ENCODE results near the gene SLC25A20. TPM values are rescaled to one million over a fixed set of nuclear protein-coding genes. Genes with fewer than 3 reads are reported as not detected.

Gene SLC25A20
- total and polyA plus RNA-seq, 9 donors = 5.6 to 37.6 (median 11.1) TPM

- Histone ChIP-seq H3K4me3 (no peak overlapping the region), H3K4me1 (ENCODE audit: insufficient read depth) (no peaks in the 10 kb centered on the region), H3K27me3 (no peaks in the 10 kb centered on the region), H3K9me3 (no peaks in the 10 kb centered on the region), H3K36me3 (no peaks in the 10 kb centered on the region), H3K27ac (no peak overlapping the region)
- intact Hi-C loops (cut with DNase I) = no loop called here
- TF ChIP-seq POLR2A (IDR thresholded peaks at IDR 0.05) (no peak), CTCF (IDR thresholded peaks at IDR 0.05) (no peak)
- no peak for DNase-seq
These were observed 39.5 kb upstream of the SLC25A20 start for GRCh38 chr3:48938156-48938555.

GRCh38 chr3:48935530-48935929 lies 36.8 kb upstream of the SLC25A20 start:
- WGBS, 3 donors = 91 to 94% (median 94%) methylated on average over 4 of the region's 4 CpGs

GRCh38 chr3:48934333-48934991 lies 35.8 kb upstream of the SLC25A20 start:
- peaks cover 1% of the 10 kb centered on the region for H3K4me1 ChIP-seq (ENCODE audit: insufficient read depth)
- intact Hi-C loops (cut with DNase I) = no loop called here
- 59 to 79% (median 67%) methylated on average over 5 of the region's 5 CpGs for WGBS, 3 donors

More at GRCh38 chr3:48935530-48935929, 36.8 kb upstream of the SLC25A20 start:
- Histone ChIP-seq H3K36me3 (no peaks in the 10 kb centered on the region), H3K27ac (no peak overlapping the region), H3K27me3 (no peaks in the 10 kb centered on the region), H3K4me1 (ENCODE audit: insufficient read depth) (peaks cover 1% of the 10 kb centered on the region), H3K4me3 (no peak overlapping the region), H3K9me3 (no peaks in the 10 kb centered on the region)
- no peak for DNase-seq
- intact Hi-C loops (cut with DNase I) = no loop called here
- TF ChIP-seq CTCF (IDR thresholded peaks at IDR 0.05) (no peak), EP300 (IDR thresholded peaks at IDR 0.05) (no peak), POLR2A (IDR thresholded peaks at IDR 0.05) (no peak)

GRCh38 chr3:48931944-48932580 lies 33.4 kb upstream of the SLC25A20 start:
- H3K4me1 ChIP-seq (ENCODE audit: insufficient read depth) = peaks cover 1% of the 10 kb centered on the region

More at GRCh38 chr3:48934333-48934991, 35.8 kb upstream of the SLC25A20 start:
- H3K27me3 ChIP-seq = no peaks in the 10 kb centered on the region
- no peaks in the 10 kb centered on the region for H3K9me3 ChIP-seq
- no peak overlapping the region for H3K27ac ChIP-seq
- DNase-seq = no peak
- H3K4me3 ChIP-seq = no peak overlapping the region
- TF ChIP-seq CTCF (IDR thresholded peaks at IDR 0.05) = no peak
- no peak for TF ChIP-seq EP300 (IDR thresholded peaks at IDR 0.05)
- H3K36me3 ChIP-seq = no peaks in the 10 kb centered on the region

More at GRCh38 chr3:48931944-48932580, 33.4 kb upstream of the SLC25A20 start:
- Histone ChIP-seq H3K27ac (no peak overlapping the region), H3K36me3 (no peaks in the 10 kb centered on the region), H3K9me3 (no peaks in the 10 kb centered on the region), H3K4me3 (no peak overlapping the region), H3K27me3 (no peaks in the 10 kb centered on the region)
- intact Hi-C loops (cut with DNase I) = no loop called here
- 61 to 74% (median 69%) methylated on average over 1 of the region's 1 CpG for WGBS, 3 donors
- no peak for DNase-seq
- TF ChIP-seq EP300 (IDR thresholded peaks at IDR 0.05) (no peak), POLR2A (IDR thresholded peaks at IDR 0.05) (no peak), CTCF (IDR thresholded peaks at IDR 0.05) (no peak)
